Measurements from ENCODE around the gene EXOC3. TPM values are rescaled to one million over a fixed set of nuclear protein-coding genes. Genes with fewer than 3 reads are reported as not detected.
A peak's percentile ranks its signal among the peaks of the same experiment; 100 is the strongest.

EXOC3 gene
- total RNA-seq, 2 donors from 2014 or later: 71.3 to 86.3 TPM

DNA sequence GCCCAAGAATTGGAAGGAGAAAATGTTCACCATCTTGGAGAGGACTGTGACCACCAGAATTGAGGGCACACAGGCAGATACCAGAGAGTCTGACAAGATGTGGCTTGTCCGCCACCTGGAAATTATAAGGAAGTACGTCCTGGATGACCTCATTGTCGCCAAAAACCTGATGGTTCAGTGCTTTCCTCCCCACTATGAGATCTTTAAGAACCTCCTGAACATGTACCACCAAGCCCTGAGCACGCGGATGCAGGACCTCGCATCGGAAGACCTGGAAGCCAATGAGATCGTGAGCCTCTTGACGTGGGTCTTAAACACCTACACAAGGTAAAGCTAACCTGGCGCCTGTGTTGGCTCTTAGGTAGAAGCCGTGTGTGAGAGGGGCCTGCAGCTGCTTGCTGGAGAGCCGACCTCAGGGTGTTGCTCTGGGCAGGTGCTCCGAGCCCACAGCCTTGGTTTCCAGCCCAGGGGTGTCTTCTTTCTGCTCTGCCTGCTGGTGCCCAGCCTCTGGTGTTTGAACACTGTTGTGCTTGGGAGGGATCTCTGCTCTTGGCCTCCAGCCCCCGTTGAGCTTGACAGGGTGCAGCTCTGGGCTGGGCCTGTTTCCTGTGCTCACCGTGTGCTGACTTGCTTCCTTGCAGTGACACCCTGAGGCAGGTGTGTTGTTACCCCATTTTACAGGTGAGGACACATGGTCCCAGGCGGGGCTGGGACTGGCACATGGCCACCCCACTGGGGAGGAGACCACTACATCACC, 10.9 kb downstream of the EXOC3 start:
- peaks cover 33% of the 10 kb centered on the region for H3K36me3 Mint-ChIP-seq (ENCODE audit: low read depth)
- H3K4me1 Mint-ChIP-seq: peaks cover 22% of the 10 kb centered on the region
- DNase-seq (peak in 1 of 3 donors; percentile 4), ATAC-seq (no peak)
- no peak overlapping the region for H3K4me3 Mint-ChIP-seq
- H3K27me3 Mint-ChIP-seq: no peaks in the 10 kb centered on the region
- H3K27ac Mint-ChIP-seq: no peak overlapping the region
- no peaks in the 10 kb centered on the region for H3K9me3 ChIP-seq (ENCODE audit: control insufficient read depth, low read length, poor library complexity, severe bottlenecking)

DNA sequence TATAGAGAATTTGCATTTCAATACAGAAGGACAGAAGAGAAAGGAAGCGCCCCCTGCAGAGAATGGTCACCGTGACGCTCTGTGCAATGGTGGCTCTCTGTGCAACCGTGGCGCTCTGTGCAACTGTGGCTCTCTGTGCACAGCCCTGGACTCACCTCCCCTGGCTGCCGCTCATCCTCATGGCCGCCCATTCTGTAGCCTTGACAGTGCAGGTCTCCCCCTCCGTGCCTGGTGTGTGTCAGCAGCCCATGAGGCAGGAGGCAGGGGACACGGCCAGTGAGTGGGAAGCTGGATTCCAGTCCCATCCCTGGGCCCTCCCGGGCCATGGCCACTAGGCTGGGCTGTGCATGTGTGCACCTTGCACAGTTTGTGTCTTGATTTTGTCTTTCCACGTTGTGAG, 12.0 kb downstream of the EXOC3 start:
- H3K4me3 Mint-ChIP-seq: no peak overlapping the region
- no peak for DNase-seq
- no peaks in the 10 kb centered on the region for H3K9me3 ChIP-seq (ENCODE audit: control insufficient read depth, low read length, poor library complexity, severe bottlenecking)
- peaks cover 34% of the 10 kb centered on the region for H3K36me3 Mint-ChIP-seq (ENCODE audit: low read depth)
- peaks cover 21% of the 10 kb centered on the region for H3K4me1 Mint-ChIP-seq
- no peak for ATAC-seq
- H3K27me3 Mint-ChIP-seq: no peaks in the 10 kb centered on the region
- H3K27ac Mint-ChIP-seq: no peak overlapping the region

DNA sequence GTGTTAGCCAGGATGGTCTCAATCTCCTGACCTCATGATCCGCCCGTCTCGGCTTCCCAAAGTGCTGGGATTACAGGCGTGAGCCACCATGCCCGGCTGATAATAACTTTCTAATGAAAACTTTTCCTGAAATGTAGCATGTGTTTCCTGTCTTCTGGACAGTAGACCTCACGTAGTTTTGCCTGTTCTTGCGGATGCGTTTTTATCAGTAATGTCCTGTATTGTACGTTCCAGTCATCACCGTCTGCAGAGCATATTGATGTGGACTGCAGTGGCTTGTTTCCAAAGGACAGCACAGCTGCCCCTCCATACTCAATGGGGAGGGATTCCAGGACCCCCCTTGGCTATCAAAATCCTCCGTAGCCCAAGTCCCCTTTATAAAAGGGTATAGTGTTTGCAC, 12.8 kb downstream of the EXOC3 start:
- H3K4me1 Mint-ChIP-seq: peaks cover 25% of the 10 kb centered on the region
- peaks cover 33% of the 10 kb centered on the region for H3K36me3 Mint-ChIP-seq (ENCODE audit: low read depth)
- no peak for DNase-seq
- no peaks in the 10 kb centered on the region for H3K27me3 Mint-ChIP-seq
- no peak overlapping the region for H3K27ac Mint-ChIP-seq
- no peak overlapping the region for H3K4me3 Mint-ChIP-seq
- ATAC-seq: no peak
- no peaks in the 10 kb centered on the region for H3K9me3 ChIP-seq (ENCODE audit: control insufficient read depth, low read length, poor library complexity, severe bottlenecking)

DNA sequence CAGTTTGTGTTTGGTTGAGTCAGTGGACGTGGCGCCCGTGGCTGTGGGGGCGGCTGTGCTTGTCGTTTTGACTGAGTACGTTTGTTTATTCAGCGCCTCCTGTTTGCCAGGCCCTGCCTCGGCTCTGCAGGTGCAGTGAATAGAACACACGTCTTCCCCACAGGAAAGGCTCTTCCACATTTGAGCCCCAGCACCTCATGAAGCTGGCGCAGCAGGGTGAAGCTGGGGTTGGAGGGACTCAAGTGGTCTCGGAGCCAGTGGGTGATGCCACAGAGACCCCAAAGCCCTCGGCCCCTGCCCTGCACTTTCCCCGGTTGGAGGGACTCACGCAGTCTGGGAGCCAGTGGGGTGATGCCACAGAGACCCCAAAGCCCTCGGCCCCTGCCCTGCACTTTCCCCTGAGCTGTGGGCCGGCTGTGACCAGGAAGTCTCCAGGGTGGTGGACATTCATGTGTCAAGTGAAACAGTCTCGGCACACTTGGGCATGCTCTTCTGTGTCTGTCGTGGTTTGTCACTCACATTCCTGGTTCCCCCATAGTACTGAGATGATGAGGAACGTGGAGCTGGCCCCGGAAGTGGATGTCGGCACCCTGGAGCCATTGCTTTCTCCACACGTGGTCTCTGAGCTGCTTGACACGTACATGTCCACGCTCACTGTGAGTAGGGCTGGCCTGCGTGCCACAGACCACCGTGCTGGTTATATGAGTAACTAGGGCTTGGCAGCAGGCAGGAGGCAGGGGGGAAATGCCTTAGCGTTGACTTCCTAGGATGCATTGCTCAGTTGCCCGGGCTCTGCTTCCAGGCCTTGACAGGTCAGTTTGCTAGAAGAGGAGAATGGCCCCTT, 13.6 kb downstream of the EXOC3 start:
- DNase-seq (no peak), ATAC-seq (no peak)
- no peaks in the 10 kb centered on the region for H3K9me3 ChIP-seq (ENCODE audit: control insufficient read depth, low read length, poor library complexity, severe bottlenecking)
- Mint-ChIP-seq H3K27ac (no peak overlapping the region), H3K4me3 (no peak overlapping the region), H3K27me3 (no peaks in the 10 kb centered on the region), H3K4me1 (peaks cover 25% of the 10 kb centered on the region), H3K36me3 (ENCODE audit: low read depth) (peaks cover 28% of the 10 kb centered on the region)

DNA sequence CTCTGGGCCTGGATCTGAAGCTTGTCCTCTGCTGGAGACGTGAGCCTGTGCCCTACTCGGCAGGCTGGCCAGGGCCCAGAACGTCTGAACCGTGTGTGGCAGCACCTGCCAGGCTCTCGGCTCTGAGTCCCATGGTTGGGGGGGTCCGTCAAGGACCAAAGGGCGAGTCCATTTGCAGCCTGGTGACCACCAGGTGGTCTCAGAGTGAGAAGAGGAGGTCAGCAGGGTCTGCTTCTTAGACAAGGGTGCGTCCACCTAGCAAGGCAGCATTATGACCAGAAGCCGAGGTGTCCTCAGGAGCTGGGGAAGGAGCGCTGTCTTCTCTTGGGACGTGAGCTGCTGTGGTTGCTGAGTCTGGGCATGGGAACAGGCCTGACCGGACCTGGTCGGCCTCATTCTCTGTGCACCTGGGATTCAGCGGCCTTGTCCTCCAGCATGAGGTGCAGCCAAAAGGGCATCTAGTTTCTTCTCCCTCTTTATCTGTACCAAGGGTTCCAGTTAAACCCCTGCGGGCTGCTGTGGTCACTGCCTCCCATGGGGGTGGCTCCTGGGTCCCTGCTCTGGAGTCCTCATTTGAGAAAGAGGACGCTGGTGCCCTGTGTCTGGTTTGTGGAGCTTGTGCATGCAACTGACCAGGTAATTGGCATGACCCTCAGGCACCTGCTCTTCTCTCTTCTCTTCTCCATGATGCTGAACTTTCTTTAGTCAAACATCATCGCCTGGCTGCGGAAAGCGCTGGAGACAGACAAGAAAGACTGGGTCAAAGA, 14.4 kb downstream of the EXOC3 start:
- no peak overlapping the region for H3K4me3 Mint-ChIP-seq
- ATAC-seq (no peak), DNase-seq (no peak)
- H3K4me1 Mint-ChIP-seq: peaks cover 25% of the 10 kb centered on the region
- H3K27ac Mint-ChIP-seq: no peak overlapping the region
- peaks cover 22% of the 10 kb centered on the region for H3K36me3 Mint-ChIP-seq (ENCODE audit: low read depth)
- H3K9me3 ChIP-seq (ENCODE audit: control insufficient read depth, low read length, poor library complexity, severe bottlenecking): no peaks in the 10 kb centered on the region
- H3K27me3 Mint-ChIP-seq: no peaks in the 10 kb centered on the region

DNA sequence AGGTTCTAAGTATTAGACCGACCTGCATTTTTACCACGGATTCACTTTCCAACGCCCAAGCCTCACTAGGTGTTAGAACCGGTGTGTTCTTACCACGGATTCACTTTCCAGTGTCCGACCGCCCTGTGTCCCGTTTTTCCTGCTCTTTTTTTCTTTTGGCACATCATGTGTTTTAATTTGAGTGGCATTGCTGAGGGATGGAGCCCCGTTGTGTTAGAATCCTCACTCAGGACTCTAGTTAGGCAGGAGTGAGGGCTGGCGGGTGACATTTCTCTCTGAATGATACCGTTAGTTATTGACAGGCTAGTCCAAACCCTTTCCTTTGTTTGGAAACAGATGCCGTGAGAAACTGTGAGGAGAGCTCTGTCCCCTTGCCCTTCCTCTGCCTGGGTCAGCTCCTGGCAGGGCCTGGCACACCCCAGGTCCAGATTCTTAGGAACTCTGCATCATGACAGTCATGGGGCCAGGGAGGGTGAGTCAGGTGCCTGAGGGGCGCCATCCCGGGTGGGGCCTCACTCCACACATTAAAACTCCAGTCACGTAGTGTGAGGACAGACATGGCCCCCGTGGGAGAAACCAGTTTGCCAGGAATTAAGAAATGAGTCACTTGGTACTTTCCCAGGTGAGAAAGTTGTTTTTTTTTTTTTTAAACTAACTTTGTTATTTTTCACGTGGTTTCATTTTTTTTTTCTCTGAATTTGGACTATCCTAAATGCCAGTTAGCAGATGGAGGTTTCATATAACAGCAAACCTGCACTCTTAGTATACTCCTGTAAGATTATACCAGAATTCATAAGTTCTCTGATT, 15.8 kb downstream of the EXOC3 start:
- H3K27ac Mint-ChIP-seq: peak overlapping the region; percentile 90
- peak overlapping the region; percentile 65 for H3K4me3 Mint-ChIP-seq
- ATAC-seq (peak; percentile 48), DNase-seq (no peak)
- H3K36me3 Mint-ChIP-seq (ENCODE audit: low read depth): peaks cover 22% of the 10 kb centered on the region
- no peaks in the 10 kb centered on the region for H3K9me3 ChIP-seq (ENCODE audit: control insufficient read depth, low read length, poor library complexity, severe bottlenecking)
- peaks cover 14% of the 10 kb centered on the region for H3K4me1 Mint-ChIP-seq
- H3K27me3 Mint-ChIP-seq: no peaks in the 10 kb centered on the region

DNA sequence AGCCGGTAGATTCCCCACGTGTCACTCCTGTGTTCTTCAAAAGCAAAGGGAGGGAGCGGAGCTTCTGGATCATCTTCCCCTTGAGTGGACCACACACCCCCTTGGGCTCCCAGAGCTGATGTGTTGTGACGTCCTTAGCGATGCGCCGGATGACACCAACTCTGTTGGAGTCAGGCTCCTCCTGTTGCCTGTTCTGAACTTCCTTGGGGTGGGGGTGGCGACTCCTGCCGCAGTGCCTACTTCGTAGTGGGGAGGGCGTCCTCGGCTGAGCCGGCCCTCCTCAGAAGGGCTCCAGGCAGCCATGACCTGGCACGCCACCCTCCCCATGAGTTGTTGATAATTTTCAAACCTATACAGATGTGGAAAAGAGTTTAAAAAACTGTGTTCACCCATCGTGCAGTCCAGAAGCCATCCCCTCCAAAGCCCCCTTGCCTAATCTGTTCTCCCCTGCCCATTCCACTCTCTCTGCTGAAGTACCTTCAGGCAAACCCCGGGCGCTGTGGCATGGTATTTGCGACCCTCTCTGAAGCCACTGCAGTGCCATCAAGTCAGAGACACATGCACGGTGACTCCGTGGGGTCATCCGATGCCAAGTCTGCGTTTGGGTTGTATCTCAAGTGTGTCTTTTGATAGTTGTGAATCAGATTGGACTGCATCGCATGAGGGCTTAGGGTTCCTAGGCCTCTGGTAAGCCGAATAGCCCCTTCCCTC, 16.7 kb downstream of the EXOC3 start:
- H3K9me3 ChIP-seq (ENCODE audit: control insufficient read depth, low read length, poor library complexity, severe bottlenecking): no peaks in the 10 kb centered on the region
- Mint-ChIP-seq H3K36me3 (ENCODE audit: low read depth) (peaks cover 16% of the 10 kb centered on the region), H3K4me3 (peak overlapping the region; percentile 45), H3K27ac (peak overlapping the region; percentile 90), H3K27me3 (no peaks in the 10 kb centered on the region), H3K4me1 (peaks cover 19% of the 10 kb centered on the region)
- ATAC-seq (no peak), DNase-seq (no peak)

DNA sequence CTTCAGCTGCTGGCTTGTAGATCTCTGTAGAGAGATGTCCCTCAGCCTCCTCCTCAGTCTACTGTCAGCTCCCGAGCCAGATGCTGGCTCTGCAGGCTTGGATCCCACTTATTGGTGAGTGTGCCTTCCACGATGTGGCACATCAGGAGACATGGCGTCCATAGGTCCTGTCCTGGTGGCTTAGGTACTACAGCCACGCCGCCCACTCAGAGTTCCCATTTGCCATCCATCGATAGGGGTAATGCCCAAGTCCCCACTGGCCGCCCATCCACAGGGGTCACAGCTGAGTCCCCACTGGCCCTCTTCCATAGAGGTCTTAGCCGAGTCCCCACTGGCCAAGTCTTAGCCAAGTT, 17.3 kb downstream of the EXOC3 start:
- DNase-seq: no peak
- H3K4me3 Mint-ChIP-seq: no peak overlapping the region
- H3K27me3 Mint-ChIP-seq: no peaks in the 10 kb centered on the region
- H3K27ac Mint-ChIP-seq: peak overlapping the region; percentile 67
- H3K9me3 ChIP-seq (ENCODE audit: control insufficient read depth, low read length, poor library complexity, severe bottlenecking): no peaks in the 10 kb centered on the region
- H3K4me1 Mint-ChIP-seq: peaks cover 21% of the 10 kb centered on the region
- peaks cover 16% of the 10 kb centered on the region for H3K36me3 Mint-ChIP-seq (ENCODE audit: low read depth)
- no peak for ATAC-seq

DNA sequence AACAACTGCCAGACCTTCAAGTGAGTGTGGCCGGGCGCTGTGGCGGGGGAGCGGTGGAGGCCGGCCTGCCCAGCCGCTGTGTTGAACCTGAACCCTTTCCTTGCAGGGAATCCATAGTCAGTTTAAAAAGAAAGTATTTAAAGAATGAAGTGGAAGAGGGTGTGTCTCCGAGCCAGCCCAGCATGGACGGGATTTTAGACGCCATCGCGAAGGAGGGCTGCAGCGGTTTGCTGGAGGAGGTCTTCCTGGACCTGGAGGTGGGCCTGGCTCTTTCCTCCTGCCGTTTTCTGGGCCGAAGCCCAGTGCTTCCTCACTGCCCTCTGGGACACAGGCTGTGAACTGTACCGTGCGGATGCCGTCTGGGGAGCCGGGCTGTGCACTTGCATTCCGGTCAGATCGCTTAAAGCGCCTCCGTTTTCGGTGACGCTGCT, 19.1 kb downstream of the EXOC3 start:
- Mint-ChIP-seq H3K27me3 (no peaks in the 10 kb centered on the region), H3K4me1 (peaks cover 21% of the 10 kb centered on the region), H3K36me3 (ENCODE audit: low read depth) (peaks cover 16% of the 10 kb centered on the region), H3K27ac (peak overlapping the region; percentile 73), H3K4me3 (no peak overlapping the region)
- ATAC-seq (no peak), DNase-seq (no peak)
- no peaks in the 10 kb centered on the region for H3K9me3 ChIP-seq (ENCODE audit: control insufficient read depth, low read length, poor library complexity, severe bottlenecking)

DNA sequence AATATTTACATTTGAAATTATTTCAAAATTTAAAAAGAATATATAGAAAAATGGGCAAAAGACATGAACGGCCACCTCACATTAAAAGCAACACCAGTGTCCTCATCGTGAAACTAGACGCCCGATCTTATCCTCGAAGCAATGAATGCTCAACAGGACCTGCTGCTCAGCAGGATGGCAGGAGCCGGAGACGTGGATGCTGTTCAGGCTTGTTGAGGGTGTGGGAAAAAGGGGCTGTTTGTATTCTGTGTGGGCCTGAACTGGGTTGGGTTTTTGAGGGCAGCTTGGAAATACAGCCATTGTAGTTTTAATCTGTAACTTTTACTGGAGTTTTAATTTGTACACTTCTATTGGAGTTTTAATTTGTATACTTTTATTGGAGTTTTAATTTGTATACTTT, 20.3 kb downstream of the EXOC3 start:
- no peaks in the 10 kb centered on the region for H3K27me3 Mint-ChIP-seq
- peak overlapping the region; percentile 90 for H3K27ac Mint-ChIP-seq
- H3K9me3 ChIP-seq (ENCODE audit: control insufficient read depth, low read length, poor library complexity, severe bottlenecking): no peaks in the 10 kb centered on the region
- H3K4me3 Mint-ChIP-seq: no peak overlapping the region
- H3K36me3 Mint-ChIP-seq (ENCODE audit: low read depth): peaks cover 12% of the 10 kb centered on the region
- ATAC-seq: no peak
- DNase-seq: no peak
- peaks cover 18% of the 10 kb centered on the region for H3K4me1 Mint-ChIP-seq

DNA sequence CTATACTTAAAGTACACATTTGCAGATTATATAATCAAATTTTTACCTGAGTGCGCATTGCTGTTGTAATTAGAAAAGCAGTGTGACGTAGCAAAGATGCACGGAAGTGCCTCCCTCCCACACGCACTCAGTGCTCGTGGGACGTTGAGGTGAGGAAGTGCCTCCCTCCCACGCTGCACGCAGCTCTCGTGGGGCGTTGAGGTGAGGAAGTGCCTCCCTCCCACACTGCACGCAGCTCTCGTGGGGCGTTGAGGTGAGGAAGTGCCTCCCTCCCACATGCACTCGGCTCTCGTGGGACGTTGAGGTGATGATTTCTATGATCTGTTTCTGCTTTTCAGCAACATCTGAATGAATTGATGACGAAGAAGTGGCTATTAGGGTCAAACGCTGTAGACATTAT, 21.0 kb downstream of the EXOC3 start:
- peaks cover 18% of the 10 kb centered on the region for H3K4me1 Mint-ChIP-seq
- peak overlapping the region; percentile 75 for H3K4me3 Mint-ChIP-seq
- no peaks in the 10 kb centered on the region for H3K9me3 ChIP-seq (ENCODE audit: control insufficient read depth, low read length, poor library complexity, severe bottlenecking)
- ATAC-seq (peak; percentile 98), DNase-seq (peak; percentile 41 to 68 (median 60))
- H3K36me3 Mint-ChIP-seq (ENCODE audit: low read depth): peaks cover 8% of the 10 kb centered on the region
- no peaks in the 10 kb centered on the region for H3K27me3 Mint-ChIP-seq
- H3K27ac Mint-ChIP-seq: peak overlapping the region; percentile 90

DNA sequence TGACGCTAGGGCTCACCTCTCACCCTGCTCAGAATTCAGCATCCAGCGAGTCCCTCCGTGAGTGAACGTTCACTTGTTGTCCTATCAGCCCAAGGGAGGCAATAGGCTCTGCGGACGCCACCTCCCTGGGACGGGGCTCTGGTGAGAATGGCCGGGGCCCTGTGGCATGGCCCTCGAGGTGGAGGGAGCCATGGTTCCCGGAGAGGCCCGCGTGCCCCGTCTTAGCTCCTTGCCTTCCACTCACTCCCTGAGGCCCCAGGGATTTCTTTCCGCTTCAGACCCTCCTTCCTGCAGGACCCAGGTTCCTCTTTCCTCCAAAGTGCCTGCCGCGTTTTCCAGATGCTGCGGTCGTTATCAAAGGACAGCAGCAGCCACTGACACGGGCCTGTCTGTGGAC, 21.5 kb downstream of the EXOC3 start:
- no peak for ATAC-seq
- Mint-ChIP-seq H3K27ac (peak overlapping the region; percentile 90), H3K27me3 (no peaks in the 10 kb centered on the region), H3K4me1 (peaks cover 18% of the 10 kb centered on the region), H3K36me3 (ENCODE audit: low read depth) (peaks cover 8% of the 10 kb centered on the region), H3K4me3 (peak overlapping the region; percentile 75)
- no peaks in the 10 kb centered on the region for H3K9me3 ChIP-seq (ENCODE audit: control insufficient read depth, low read length, poor library complexity, severe bottlenecking)
- DNase-seq: peak in 1 of 3 donors; percentile 4

Data from T-helper 17 cell (primary cell).